Measurements from ENCODE around the gene DHRSX. TPM values are rescaled to one million over a fixed set of nuclear protein-coding genes. Genes with fewer than 3 reads are reported as not detected.

The DHRSX gene
- total and polyA plus RNA-seq, 9 of the 15 experiments (the other 6 are each of a cell fraction or from before 2014, with no cell fraction given) = 0.59 to 11.0 (median 6.2) TPM

DNA sequence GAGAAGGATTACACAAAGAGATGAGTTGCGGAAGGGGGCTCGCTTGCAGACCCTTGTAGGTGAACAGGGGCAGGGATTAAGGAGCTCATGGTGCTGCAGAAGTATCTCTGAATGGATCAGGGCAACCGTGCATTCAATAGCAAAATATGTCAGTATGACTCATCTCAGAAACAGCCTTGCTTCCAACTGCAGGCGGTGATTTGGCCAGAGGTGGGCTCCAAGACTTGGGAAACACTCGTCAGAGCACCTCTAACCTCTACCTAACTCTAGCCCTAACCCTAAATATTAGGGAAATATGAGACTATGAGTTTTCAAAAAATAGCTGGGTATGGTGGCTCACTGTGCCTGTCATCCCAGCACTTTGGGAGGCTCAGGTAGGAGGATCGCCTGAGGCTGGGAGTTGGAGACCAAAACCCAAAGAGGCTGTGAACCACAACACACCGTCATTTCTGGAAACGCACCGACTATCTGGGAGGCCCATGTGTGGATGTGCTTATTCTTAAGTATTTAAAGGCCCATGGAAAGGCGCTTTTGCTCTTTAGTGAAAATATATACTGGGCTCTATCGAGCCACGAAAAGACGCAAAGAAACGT, 102.6 kb downstream of the DHRSX start:
- H3K4me3 ChIP-seq = no peak overlapping the region
- no peak overlapping the region for H2AFZ ChIP-seq (ENCODE audit: low read depth, low read length)
- no peak for ATAC-seq
- POLR2A ChIA-PET = no interaction called here
- no peaks in the 10 kb centered on the region for H3K4me1 ChIP-seq (replicated peaks in 1 of 2; ENCODE audit: control insufficient read depth in 2 of 2, insufficient read depth in 2 of 2, low read length in 2 of 2)
- no TSS peak for BruUV-seq (replicated peaks)
- H3K36me3 ChIP-seq (ENCODE audit: control insufficient read depth, insufficient read depth, low read length) = no peaks in the 10 kb centered on the region
- no peak for DNase-seq (ENCODE audit: extremely low read depth in 1 of 4, low spot score in 3 of 4)
- no peak overlapping the region for H3K4me2 ChIP-seq (ENCODE audit: insufficient read depth, low read length)
- no peak overlapping the region for H3K27ac ChIP-seq (ENCODE audit: extremely low read depth, low read depth, low read length)
- H3K9ac ChIP-seq (ENCODE audit: insufficient read depth in 1 of 2, low read depth in 2 of 2, low read length in 2 of 2) = no peak overlapping the region
- in situ Hi-C loops (cut with MboI) (no loop called here), intact Hi-C loops (cut with micrococcal nuclease) (no loop called here)
- no peaks in the 10 kb centered on the region for H3K79me2 ChIP-seq (ENCODE audit: control insufficient read depth, insufficient read depth, low read length)
- FAIRE-seq = no peak
- no peaks in the 10 kb centered on the region for H3K27me3 ChIP-seq (ENCODE audit: control insufficient read depth in 2 of 2, insufficient read depth in 2 of 2, low read length in 2 of 2)
- 50% methylated on average over 8 of the region's 14 CpGs for WGBS (ENCODE audit: insufficient coverage, low coverage, missing lambda C conversion rate)
- no peaks in the 10 kb centered on the region for H3K9me3 ChIP-seq (replicated peaks; ENCODE audit: control insufficient read depth, insufficient read depth, low read depth, low read length)
- H4K20me1 ChIP-seq (replicated peaks; ENCODE audit: control insufficient read depth, insufficient read depth, low read length) = no peaks in the 10 kb centered on the region
- CTCF ChIA-PET (ENCODE audit: low intra/inter-chr PET ratio) = no interaction called here
- H3K9me1 ChIP-seq (ENCODE audit: control insufficient read depth, insufficient read depth, low read length) = no peaks in the 10 kb centered on the region
- TF ChIP-seq TCF7L2 (IDR thresholded peaks at IDR 0.05; ENCODE audit: low read depth, low read length) (no peak), RAD51 (IDR thresholded peaks at IDR 0.05; ENCODE audit: borderline replicate concordance, low read depth) (no peak), JUN (IDR thresholded peaks at IDR 0.05; ENCODE audit: borderline replicate concordance, low read depth, low read length) (no peak), JUN (CRISPR knock-in tag; IDR thresholded peaks at IDR 0.05; ENCODE audit: borderline replicate concordance) (no peak), RAD21 (CRISPR knock-in tag; conservative IDR thresholded peaks at IDR 0.05 in 1 of 2, IDR thresholded peaks at IDR 0.05 in 1 of 2) (no peak), ZNF764 (CRISPR knock-in tag; IDR thresholded peaks at IDR 0.05; ENCODE audit: low read depth) (no peak), RBBP5 (IDR thresholded peaks at IDR 0.05; ENCODE audit: borderline replicate concordance, insufficient read depth, low read length, poor library complexity, severe bottlenecking) (no peak), PPARD (CRISPR knock-in tag; IDR thresholded peaks at IDR 0.05) (no peak), DMBX1 (CRISPR knock-in tag; IDR thresholded peaks at IDR 0.05; ENCODE audit: borderline replicate concordance) (no peak), ZNF140 (CRISPR knock-in tag; IDR thresholded peaks at IDR 0.05) (no peak), LEF1 (IDR thresholded peaks at IDR 0.05) (no peak)
- TF ChIP-seq, protein P1, sequence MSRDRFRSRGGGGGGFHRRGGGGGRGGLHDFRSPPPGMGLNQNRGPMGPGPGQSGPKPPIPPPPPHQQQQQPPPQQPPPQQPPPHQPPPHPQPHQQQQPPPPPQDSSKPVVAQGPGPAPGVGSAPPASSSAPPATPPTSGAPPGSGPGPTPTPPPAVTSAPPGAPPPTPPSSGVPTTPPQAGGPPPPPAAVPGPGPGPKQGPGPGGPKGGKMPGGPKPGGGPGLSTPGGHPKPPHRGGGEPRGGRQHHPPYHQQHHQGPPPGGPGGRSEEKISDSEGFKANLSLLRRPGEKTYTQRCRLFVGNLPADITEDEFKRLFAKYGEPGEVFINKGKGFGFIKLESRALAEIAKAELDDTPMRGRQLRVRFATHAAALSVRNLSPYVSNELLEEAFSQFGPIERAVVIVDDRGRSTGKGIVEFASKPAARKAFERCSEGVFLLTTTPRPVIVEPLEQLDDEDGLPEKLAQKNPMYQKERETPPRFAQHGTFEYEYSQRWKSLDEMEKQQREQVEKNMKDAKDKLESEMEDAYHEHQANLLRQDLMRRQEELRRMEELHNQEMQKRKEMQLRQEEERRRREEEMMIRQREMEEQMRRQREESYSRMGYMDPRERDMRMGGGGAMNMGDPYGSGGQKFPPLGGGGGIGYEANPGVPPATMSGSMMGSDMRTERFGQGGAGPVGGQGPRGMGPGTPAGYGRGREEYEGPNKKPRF (IDR thresholded peaks at IDR 0.05; ENCODE audit: low read depth, low read length) = no peak
- TF ChIP-seq, protein P2, sequence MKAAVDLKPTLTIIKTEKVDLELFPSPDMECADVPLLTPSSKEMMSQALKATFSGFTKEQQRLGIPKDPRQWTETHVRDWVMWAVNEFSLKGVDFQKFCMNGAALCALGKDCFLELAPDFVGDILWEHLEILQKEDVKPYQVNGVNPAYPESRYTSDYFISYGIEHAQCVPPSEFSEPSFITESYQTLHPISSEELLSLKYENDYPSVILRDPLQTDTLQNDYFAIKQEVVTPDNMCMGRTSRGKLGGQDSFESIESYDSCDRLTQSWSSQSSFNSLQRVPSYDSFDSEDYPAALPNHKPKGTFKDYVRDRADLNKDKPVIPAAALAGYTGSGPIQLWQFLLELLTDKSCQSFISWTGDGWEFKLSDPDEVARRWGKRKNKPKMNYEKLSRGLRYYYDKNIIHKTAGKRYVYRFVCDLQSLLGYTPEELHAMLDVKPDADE (conservative IDR thresholded peaks at IDR 0.05; ENCODE audit: control insufficient read depth, low read depth, low read length) = no peak
- TF ChIP-seq, protein P3, sequence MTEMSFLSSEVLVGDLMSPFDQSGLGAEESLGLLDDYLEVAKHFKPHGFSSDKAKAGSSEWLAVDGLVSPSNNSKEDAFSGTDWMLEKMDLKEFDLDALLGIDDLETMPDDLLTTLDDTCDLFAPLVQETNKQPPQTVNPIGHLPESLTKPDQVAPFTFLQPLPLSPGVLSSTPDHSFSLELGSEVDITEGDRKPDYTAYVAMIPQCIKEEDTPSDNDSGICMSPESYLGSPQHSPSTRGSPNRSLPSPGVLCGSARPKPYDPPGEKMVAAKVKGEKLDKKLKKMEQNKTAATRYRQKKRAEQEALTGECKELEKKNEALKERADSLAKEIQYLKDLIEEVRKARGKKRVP (CRISPR knock-in tag; IDR thresholded peaks at IDR 0.05) = no peak
- TF ChIP-seq, protein P4, sequence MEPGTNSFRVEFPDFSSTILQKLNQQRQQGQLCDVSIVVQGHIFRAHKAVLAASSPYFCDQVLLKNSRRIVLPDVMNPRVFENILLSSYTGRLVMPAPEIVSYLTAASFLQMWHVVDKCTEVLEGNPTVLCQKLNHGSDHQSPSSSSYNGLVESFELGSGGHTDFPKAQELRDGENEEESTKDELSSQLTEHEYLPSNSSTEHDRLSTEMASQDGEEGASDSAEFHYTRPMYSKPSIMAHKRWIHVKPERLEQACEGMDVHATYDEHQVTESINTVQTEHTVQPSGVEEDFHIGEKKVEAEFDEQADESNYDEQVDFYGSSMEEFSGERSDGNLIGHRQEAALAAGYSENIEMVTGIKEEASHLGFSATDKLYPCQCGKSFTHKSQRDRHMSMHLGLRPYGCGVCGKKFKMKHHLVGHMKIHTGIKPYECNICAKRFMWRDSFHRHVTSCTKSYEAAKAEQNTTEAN (CRISPR knock-in tag; IDR thresholded peaks at IDR 0.05) = no peak
